HL-60 (cell line): ENCODE results near the gene XRCC6.

Source experiments
- GABPA ChIP-seq: IDR thresholded peaks from 2 replicates; pipeline ENCODE4 v1.6.1; 2012; ENCODE audit warnings: low read depth
- POLR2AphosphoS5 ChIP-seq: IDR thresholded peaks from 2 replicates; pipeline ENCODE4 v1.6.1; 2012; ENCODE audit warnings: low read depth
- TF ChIP-seq, protein P1 (sequence below): IDR thresholded peaks from one replicate; pipeline ENCODE4 v1.5.1; 2011; ENCODE audit warnings: low read length, control low read depth, inconsistent platforms; ENCODE audit not compliant: insufficient read depth
- TF ChIP-seq, protein P2 (sequence below): IDR thresholded peaks from 2 replicates; pipeline ENCODE4 v1.6.1; 2012; ENCODE audit warnings: low read depth; ENCODE audit not compliant: insufficient replicate concordance

DNA sequence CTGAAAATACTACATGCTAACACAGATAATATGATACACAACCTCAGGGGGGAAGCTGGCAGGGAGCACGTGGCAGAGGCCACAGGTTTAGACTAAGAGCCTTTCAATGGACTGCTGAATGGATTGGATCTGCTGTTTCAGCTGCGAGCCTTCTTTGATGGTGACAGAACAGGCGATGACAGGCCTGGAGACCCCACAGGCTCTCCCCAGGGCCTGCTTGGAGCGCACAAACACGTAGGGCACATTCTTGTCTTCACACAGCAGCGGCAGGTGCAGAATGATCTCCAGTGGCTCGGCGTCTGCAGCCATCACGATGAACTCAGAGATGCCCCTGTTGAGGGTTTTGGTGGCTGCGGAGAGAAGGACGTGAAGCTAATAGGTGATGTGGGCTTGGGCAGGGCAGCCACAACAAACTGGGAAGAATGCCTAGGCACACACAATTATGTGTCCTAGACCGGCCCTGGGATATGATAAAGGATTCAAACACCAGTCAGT is 53.8 kb downstream of the XRCC6 start:
- TF ChIP-seq GABPA (no peak), POLR2AphosphoS5 (no peak)
- TF ChIP-seq, protein P1, sequence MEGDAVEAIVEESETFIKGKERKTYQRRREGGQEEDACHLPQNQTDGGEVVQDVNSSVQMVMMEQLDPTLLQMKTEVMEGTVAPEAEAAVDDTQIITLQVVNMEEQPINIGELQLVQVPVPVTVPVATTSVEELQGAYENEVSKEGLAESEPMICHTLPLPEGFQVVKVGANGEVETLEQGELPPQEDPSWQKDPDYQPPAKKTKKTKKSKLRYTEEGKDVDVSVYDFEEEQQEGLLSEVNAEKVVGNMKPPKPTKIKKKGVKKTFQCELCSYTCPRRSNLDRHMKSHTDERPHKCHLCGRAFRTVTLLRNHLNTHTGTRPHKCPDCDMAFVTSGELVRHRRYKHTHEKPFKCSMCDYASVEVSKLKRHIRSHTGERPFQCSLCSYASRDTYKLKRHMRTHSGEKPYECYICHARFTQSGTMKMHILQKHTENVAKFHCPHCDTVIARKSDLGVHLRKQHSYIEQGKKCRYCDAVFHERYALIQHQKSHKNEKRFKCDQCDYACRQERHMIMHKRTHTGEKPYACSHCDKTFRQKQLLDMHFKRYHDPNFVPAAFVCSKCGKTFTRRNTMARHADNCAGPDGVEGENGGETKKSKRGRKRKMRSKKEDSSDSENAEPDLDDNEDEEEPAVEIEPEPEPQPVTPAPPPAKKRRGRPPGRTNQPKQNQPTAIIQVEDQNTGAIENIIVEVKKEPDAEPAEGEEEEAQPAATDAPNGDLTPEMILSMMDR = no peak
- TF ChIP-seq, protein P2, sequence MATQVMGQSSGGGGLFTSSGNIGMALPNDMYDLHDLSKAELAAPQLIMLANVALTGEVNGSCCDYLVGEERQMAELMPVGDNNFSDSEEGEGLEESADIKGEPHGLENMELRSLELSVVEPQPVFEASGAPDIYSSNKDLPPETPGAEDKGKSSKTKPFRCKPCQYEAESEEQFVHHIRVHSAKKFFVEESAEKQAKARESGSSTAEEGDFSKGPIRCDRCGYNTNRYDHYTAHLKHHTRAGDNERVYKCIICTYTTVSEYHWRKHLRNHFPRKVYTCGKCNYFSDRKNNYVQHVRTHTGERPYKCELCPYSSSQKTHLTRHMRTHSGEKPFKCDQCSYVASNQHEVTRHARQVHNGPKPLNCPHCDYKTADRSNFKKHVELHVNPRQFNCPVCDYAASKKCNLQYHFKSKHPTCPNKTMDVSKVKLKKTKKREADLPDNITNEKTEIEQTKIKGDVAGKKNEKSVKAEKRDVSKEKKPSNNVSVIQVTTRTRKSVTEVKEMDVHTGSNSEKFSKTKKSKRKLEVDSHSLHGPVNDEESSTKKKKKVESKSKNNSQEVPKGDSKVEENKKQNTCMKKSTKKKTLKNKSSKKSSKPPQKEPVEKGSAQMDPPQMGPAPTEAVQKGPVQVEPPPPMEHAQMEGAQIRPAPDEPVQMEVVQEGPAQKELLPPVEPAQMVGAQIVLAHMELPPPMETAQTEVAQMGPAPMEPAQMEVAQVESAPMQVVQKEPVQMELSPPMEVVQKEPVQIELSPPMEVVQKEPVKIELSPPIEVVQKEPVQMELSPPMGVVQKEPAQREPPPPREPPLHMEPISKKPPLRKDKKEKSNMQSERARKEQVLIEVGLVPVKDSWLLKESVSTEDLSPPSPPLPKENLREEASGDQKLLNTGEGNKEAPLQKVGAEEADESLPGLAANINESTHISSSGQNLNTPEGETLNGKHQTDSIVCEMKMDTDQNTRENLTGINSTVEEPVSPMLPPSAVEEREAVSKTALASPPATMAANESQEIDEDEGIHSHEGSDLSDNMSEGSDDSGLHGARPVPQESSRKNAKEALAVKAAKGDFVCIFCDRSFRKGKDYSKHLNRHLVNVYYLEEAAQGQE = no peak
